ENCODE data around the gene PAX4.
A peak's percentile ranks its signal among the peaks of the same experiment; 100 is the strongest.

PAX4 gene

GRCh38 chr7:127638197-127638596 lies 20.3 kb upstream of the PAX4 start:
- Histone ChIP-seq H3K4me2 (ENCODE audit: low read length) (no peak overlapping the region), H3K4ac (ENCODE audit: low read depth, low read length) (no peak overlapping the region), H2BK120ac (ENCODE audit: low read depth, low read length) (no peak overlapping the region), H2BK5ac (ENCODE audit: low read length) (no peak overlapping the region), H3K79me1 (ENCODE audit: low read length) (no peaks in the 10 kb centered on the region), H3K27me3 (ENCODE audit: insufficient read depth, low read length, poor library complexity) (no peaks in the 10 kb centered on the region), H3K56ac (ENCODE audit: low read length) (no peak overlapping the region), H3K18ac (ENCODE audit: low read length) (no peak overlapping the region), H2AK5ac (ENCODE audit: low read length) (no peak overlapping the region), H3K23ac (ENCODE audit: low read length) (no peak overlapping the region), H4K8ac (ENCODE audit: low read depth, low read length) (no peak overlapping the region), H2BK15ac (replicated peaks; ENCODE audit: low read depth) (no peak overlapping the region), H3K27ac (ENCODE audit: low read depth, low read length) (no peak overlapping the region), H3K79me2 (ENCODE audit: control insufficient read depth, insufficient read depth, low read length) (no peaks in the 10 kb centered on the region), H3K4me1 (ENCODE audit: control insufficient read depth, low read depth, low read length) (no peaks in the 10 kb centered on the region), H4K5ac (ENCODE audit: low read length) (no peak overlapping the region), H3K4me3 (ENCODE audit: low read length) (no peak overlapping the region), H3K36me3 (ENCODE audit: control insufficient read depth, insufficient read depth, low read length) (no peaks in the 10 kb centered on the region), H3K9ac (ENCODE audit: low read length) (no peak overlapping the region)
- no peak for DNase-seq

- H3K18ac ChIP-seq (ENCODE audit: low read length): no peak overlapping the region
- H2AK5ac ChIP-seq (ENCODE audit: low read length): no peak overlapping the region
- H3K4ac ChIP-seq (ENCODE audit: low read depth, low read length): no peak overlapping the region
- H2BK5ac ChIP-seq (ENCODE audit: low read length): no peak overlapping the region
- no peaks in the 10 kb centered on the region for H3K36me3 ChIP-seq (ENCODE audit: control insufficient read depth, insufficient read depth, low read length)
- no peak overlapping the region for H3K4me3 ChIP-seq (ENCODE audit: low read length)
- no peaks in the 10 kb centered on the region for H3K27me3 ChIP-seq (ENCODE audit: insufficient read depth, low read length, poor library complexity)
- DNase-seq: no peak
- no peak overlapping the region for H4K8ac ChIP-seq (ENCODE audit: low read depth, low read length)
- H2BK120ac ChIP-seq (ENCODE audit: low read depth, low read length): no peak overlapping the region
- H4K5ac ChIP-seq (ENCODE audit: low read length): no peak overlapping the region
- H3K56ac ChIP-seq (ENCODE audit: low read length): no peak overlapping the region
- H3K23ac ChIP-seq (ENCODE audit: low read length): no peak overlapping the region
- no peaks in the 10 kb centered on the region for H3K79me1 ChIP-seq (ENCODE audit: low read length)
- no CpG with 5 or more reads among the region's 3 CpGs for WGBS (ENCODE audit: extremely low coverage, insufficient coverage, low lambda C conversion rate)
- H3K79me2 ChIP-seq (ENCODE audit: control insufficient read depth, insufficient read depth, low read length): no peaks in the 10 kb centered on the region
- H3K4me2 ChIP-seq (ENCODE audit: low read length): no peak overlapping the region
- H2BK15ac ChIP-seq (replicated peaks; ENCODE audit: low read depth): no peak overlapping the region
- H3K9ac ChIP-seq (ENCODE audit: low read length): no peak overlapping the region
- no peaks in the 10 kb centered on the region for H3K4me1 ChIP-seq (ENCODE audit: control insufficient read depth, low read depth, low read length)
- no peak overlapping the region for H3K27ac ChIP-seq (ENCODE audit: low read depth, low read length)
Observed at GRCh38 chr7:127635659-127636285, 17.8 kb upstream of the PAX4 start.

- H2BK120ac ChIP-seq (ENCODE audit: low read depth, low read length): no peak overlapping the region
- H3K18ac ChIP-seq (ENCODE audit: low read length): no peak overlapping the region
- H3K27ac ChIP-seq (ENCODE audit: low read depth, low read length): no peak overlapping the region
- WGBS (ENCODE audit: extremely low coverage, insufficient coverage, low lambda C conversion rate): no CpG with 5 or more reads among the region's 7 CpGs
- H2AK5ac ChIP-seq (ENCODE audit: low read length): no peak overlapping the region
- H4K8ac ChIP-seq (ENCODE audit: low read depth, low read length): no peak overlapping the region
- no peaks in the 10 kb centered on the region for H3K79me2 ChIP-seq (ENCODE audit: control insufficient read depth, insufficient read depth, low read length)
- no peak overlapping the region for H2BK5ac ChIP-seq (ENCODE audit: low read length)
- H3K4me1 ChIP-seq (ENCODE audit: control insufficient read depth, low read depth, low read length): peaks cover 2% of the 10 kb centered on the region
- H4K5ac ChIP-seq (ENCODE audit: low read length): no peak overlapping the region
- H3K27me3 ChIP-seq (ENCODE audit: insufficient read depth, low read length, poor library complexity): no peaks in the 10 kb centered on the region
- H3K4ac ChIP-seq (ENCODE audit: low read depth, low read length): no peak overlapping the region
- no peaks in the 10 kb centered on the region for H3K79me1 ChIP-seq (ENCODE audit: low read length)
- no peak overlapping the region for H3K23ac ChIP-seq (ENCODE audit: low read length)
- no peak for DNase-seq
- H2BK15ac ChIP-seq (replicated peaks; ENCODE audit: low read depth): no peak overlapping the region
- no peak overlapping the region for H3K4me3 ChIP-seq (ENCODE audit: low read length)
- H3K9ac ChIP-seq (ENCODE audit: low read length): no peak overlapping the region
- no peaks in the 10 kb centered on the region for H3K36me3 ChIP-seq (ENCODE audit: control insufficient read depth, insufficient read depth, low read length)
- H3K56ac ChIP-seq (ENCODE audit: low read length): no peak overlapping the region
- no peak overlapping the region for H3K4me2 ChIP-seq (ENCODE audit: low read length)
Observed at GRCh38 chr7:127632276-127632910, 14.5 kb upstream of the PAX4 start.

GRCh38 chr7:127629268-127629854 lies 11.4 kb upstream of the PAX4 start:
- Histone ChIP-seq H3K4me2 (ENCODE audit: low read length) (no peak overlapping the region), H3K79me1 (ENCODE audit: low read length) (no peaks in the 10 kb centered on the region), H2BK15ac (replicated peaks; ENCODE audit: low read depth) (no peak overlapping the region), H3K23ac (ENCODE audit: low read length) (no peak overlapping the region), H3K4me3 (ENCODE audit: low read length) (no peak overlapping the region), H4K5ac (ENCODE audit: low read length) (no peak overlapping the region), H4K8ac (ENCODE audit: low read depth, low read length) (no peak overlapping the region), H3K18ac (ENCODE audit: low read length) (no peak overlapping the region), H3K36me3 (ENCODE audit: control insufficient read depth, insufficient read depth, low read length) (no peaks in the 10 kb centered on the region), H2AK5ac (ENCODE audit: low read length) (no peak overlapping the region), H3K56ac (ENCODE audit: low read length) (peak overlapping the region; percentile 65), H3K4ac (ENCODE audit: low read depth, low read length) (no peak overlapping the region), H3K79me2 (ENCODE audit: control insufficient read depth, insufficient read depth, low read length) (no peaks in the 10 kb centered on the region), H3K27ac (ENCODE audit: low read depth, low read length) (no peak overlapping the region), H3K9ac (ENCODE audit: low read length) (no peak overlapping the region), H3K4me1 (ENCODE audit: control insufficient read depth, low read depth, low read length) (peaks cover 2% of the 10 kb centered on the region), H3K27me3 (ENCODE audit: insufficient read depth, low read length, poor library complexity) (no peaks in the 10 kb centered on the region), H2BK5ac (ENCODE audit: low read length) (no peak overlapping the region), H2BK120ac (ENCODE audit: low read depth, low read length) (no peak overlapping the region)
- no CpG with 5 or more reads among the region's 5 CpGs for whole genome bisulfite sequencing (ENCODE audit: extremely low coverage, insufficient coverage, low lambda C conversion rate)
- DNase-seq: peak; percentile 90

- H2BK120ac ChIP-seq (ENCODE audit: low read depth, low read length): no peak overlapping the region
- H3K79me1 ChIP-seq (ENCODE audit: low read length): no peaks in the 10 kb centered on the region
- no peak overlapping the region for H3K18ac ChIP-seq (ENCODE audit: low read length)
- H2BK5ac ChIP-seq (ENCODE audit: low read length): no peak overlapping the region
- H3K23ac ChIP-seq (ENCODE audit: low read length): no peak overlapping the region
- H2BK15ac ChIP-seq (replicated peaks; ENCODE audit: low read depth): no peak overlapping the region
- no peak overlapping the region for H4K8ac ChIP-seq (ENCODE audit: low read depth, low read length)
- H3K36me3 ChIP-seq (ENCODE audit: control insufficient read depth, insufficient read depth, low read length): no peaks in the 10 kb centered on the region
- H3K27ac ChIP-seq (ENCODE audit: low read depth, low read length): no peak overlapping the region
- H3K4me1 ChIP-seq (ENCODE audit: control insufficient read depth, low read depth, low read length): peaks cover 2% of the 10 kb centered on the region
- H3K4ac ChIP-seq (ENCODE audit: low read depth, low read length): no peak overlapping the region
- H2AK5ac ChIP-seq (ENCODE audit: low read length): no peak overlapping the region
- H3K79me2 ChIP-seq (ENCODE audit: control insufficient read depth, insufficient read depth, low read length): no peaks in the 10 kb centered on the region
- H4K5ac ChIP-seq (ENCODE audit: low read length): no peak overlapping the region
- no peak overlapping the region for H3K56ac ChIP-seq (ENCODE audit: low read length)
- no peak overlapping the region for H3K4me2 ChIP-seq (ENCODE audit: low read length)
- no peaks in the 10 kb centered on the region for H3K27me3 ChIP-seq (ENCODE audit: insufficient read depth, low read length, poor library complexity)
- DNase-seq: peak; percentile 73
- no peak overlapping the region for H3K9ac ChIP-seq (ENCODE audit: low read length)
- no peak overlapping the region for H3K4me3 ChIP-seq (ENCODE audit: low read length)
- no CpG with 5 or more reads among the region's 3 CpGs for WGBS (ENCODE audit: extremely low coverage, insufficient coverage, low lambda C conversion rate)
Observed at GRCh38 chr7:127628445-127628844, 10.5 kb upstream of the PAX4 start.

GRCh38 chr7:127625331-127625730 lies 7.4 kb upstream of the PAX4 start:
- no peak overlapping the region for H3K4ac ChIP-seq (ENCODE audit: low read depth, low read length)
- H3K36me3 ChIP-seq (ENCODE audit: control insufficient read depth, insufficient read depth, low read length): no peaks in the 10 kb centered on the region
- H3K56ac ChIP-seq (ENCODE audit: low read length): no peak overlapping the region
- H3K79me1 ChIP-seq (ENCODE audit: low read length): no peaks in the 10 kb centered on the region
- H4K8ac ChIP-seq (ENCODE audit: low read depth, low read length): no peak overlapping the region
- H3K9ac ChIP-seq (ENCODE audit: low read length): no peak overlapping the region
- H3K18ac ChIP-seq (ENCODE audit: low read length): no peak overlapping the region
- H3K23ac ChIP-seq (ENCODE audit: low read length): no peak overlapping the region
- no peak overlapping the region for H2BK120ac ChIP-seq (ENCODE audit: low read depth, low read length)
- no peak for DNase-seq
- no peaks in the 10 kb centered on the region for H3K79me2 ChIP-seq (ENCODE audit: control insufficient read depth, insufficient read depth, low read length)
- no peak overlapping the region for H2AK5ac ChIP-seq (ENCODE audit: low read length)
- no peaks in the 10 kb centered on the region for H3K27me3 ChIP-seq (ENCODE audit: insufficient read depth, low read length, poor library complexity)
- H3K4me3 ChIP-seq (ENCODE audit: low read length): no peak overlapping the region
- no peak overlapping the region for H3K27ac ChIP-seq (ENCODE audit: low read depth, low read length)
- H2BK15ac ChIP-seq (replicated peaks; ENCODE audit: low read depth): no peak overlapping the region
- no peak overlapping the region for H2BK5ac ChIP-seq (ENCODE audit: low read length)
- no peak overlapping the region for H4K5ac ChIP-seq (ENCODE audit: low read length)
- no peak overlapping the region for H3K4me2 ChIP-seq (ENCODE audit: low read length)
- H3K4me1 ChIP-seq (ENCODE audit: control insufficient read depth, low read depth, low read length): peaks cover 2% of the 10 kb centered on the region

All from mesendoderm (in vitro differentiated cells).